RWPE2 (cell line): ENCODE results near the gene PPP2R2B.

Experiments
- ATAC-seq: fragments of 200-7000 bp; cut with Tn5 transposase; 3 replicates; pipeline ENCODE4 v1.9.1; 2021; ENCODE audit warnings: low read depth
- DNase-seq: peaks from one replicate; pipeline ENCODE4 v3.0.0-alpha.2; 2020; ENCODE audit warnings: low spot score
- H3K27ac ChIP-seq: fragments of 450-650 bp; 2 replicates; pipeline ENCODE4 v1.5.1; 2017; ENCODE audit warnings: mild to moderate bottlenecking; ENCODE audit not compliant: poor library complexity, severe bottlenecking
- H3K27me3 ChIP-seq: fragments of 250-450 bp; sonication (Bioruptor Pico); 2 replicates; pipeline ENCODE4 v1.5.1; 2021; ENCODE audit warnings: mild to moderate bottlenecking, moderate library complexity; ENCODE audit not compliant: insufficient read depth, poor library complexity, severe bottlenecking
- H3K36me3 ChIP-seq: fragments of 250-450 bp; sonication (Bioruptor Pico); 2 replicates; pipeline ENCODE4 v1.5.1; 2020; ENCODE audit warnings: low read depth, mild to moderate bottlenecking, moderate library complexity
- H3K4me1 ChIP-seq: fragments of 250-450 bp; sonication (Bioruptor Pico); 2 replicates; pipeline ENCODE4 v1.5.1; 2021; ENCODE audit warnings: mild to moderate bottlenecking, moderate library complexity; ENCODE audit not compliant: insufficient read depth, poor library complexity, severe bottlenecking
- H3K4me3 ChIP-seq: fragments of 250-450 bp; sonication (Bioruptor Pico); 2 replicates; pipeline ENCODE4 v1.5.1; 2021; ENCODE audit warnings: mild to moderate bottlenecking, moderate library complexity; ENCODE audit not compliant: severe bottlenecking
- H3K9me3 ChIP-seq: fragments of 250-450 bp; sonication (Bioruptor Pico); 2 replicates; pipeline ENCODE4 v1.5.1; 2021; ENCODE audit warnings: mild to moderate bottlenecking, moderate library complexity; ENCODE audit not compliant: severe bottlenecking
- TF ChIP-seq, protein P1 (sequence below): fragments of 450-650 bp; IDR thresholded peaks from one replicate; pipeline ENCODE4 v1.5.1; 2017; ENCODE audit warnings: mild to moderate bottlenecking, moderate library complexity; ENCODE audit not compliant: poor library complexity, severe bottlenecking

Gene PPP2R2B

DNA sequence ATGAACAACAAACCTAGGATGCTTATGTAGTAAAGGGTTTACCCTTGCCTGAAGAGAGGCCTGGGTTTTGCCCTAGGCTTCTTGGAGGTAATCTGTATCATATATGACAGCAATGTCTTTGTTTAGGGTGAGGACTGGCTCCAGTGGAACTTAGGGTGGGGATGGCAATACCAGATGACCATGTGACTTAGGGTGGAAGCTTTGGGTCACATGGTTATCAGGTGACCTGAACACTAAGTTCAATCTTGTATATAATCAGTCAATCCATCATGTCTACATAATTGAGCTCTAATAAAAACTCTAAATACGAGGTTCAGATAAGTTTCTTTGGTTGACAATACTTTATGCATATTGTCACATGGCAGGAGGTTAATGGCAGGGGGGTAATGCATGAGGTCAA, 10.6 kb upstream of the PPP2R2B start:
- no peak overlapping the region for H3K4me3 ChIP-seq
- no peak overlapping the region for H3K27ac ChIP-seq
- no peaks in the 10 kb centered on the region for H3K27me3 ChIP-seq
- no peaks in the 10 kb centered on the region for H3K36me3 ChIP-seq
- H3K4me1 ChIP-seq = peaks cover 10% of the 10 kb centered on the region
- no peaks in the 10 kb centered on the region for H3K9me3 ChIP-seq
- DNase-seq = no peak
- TF ChIP-seq, protein P1, sequence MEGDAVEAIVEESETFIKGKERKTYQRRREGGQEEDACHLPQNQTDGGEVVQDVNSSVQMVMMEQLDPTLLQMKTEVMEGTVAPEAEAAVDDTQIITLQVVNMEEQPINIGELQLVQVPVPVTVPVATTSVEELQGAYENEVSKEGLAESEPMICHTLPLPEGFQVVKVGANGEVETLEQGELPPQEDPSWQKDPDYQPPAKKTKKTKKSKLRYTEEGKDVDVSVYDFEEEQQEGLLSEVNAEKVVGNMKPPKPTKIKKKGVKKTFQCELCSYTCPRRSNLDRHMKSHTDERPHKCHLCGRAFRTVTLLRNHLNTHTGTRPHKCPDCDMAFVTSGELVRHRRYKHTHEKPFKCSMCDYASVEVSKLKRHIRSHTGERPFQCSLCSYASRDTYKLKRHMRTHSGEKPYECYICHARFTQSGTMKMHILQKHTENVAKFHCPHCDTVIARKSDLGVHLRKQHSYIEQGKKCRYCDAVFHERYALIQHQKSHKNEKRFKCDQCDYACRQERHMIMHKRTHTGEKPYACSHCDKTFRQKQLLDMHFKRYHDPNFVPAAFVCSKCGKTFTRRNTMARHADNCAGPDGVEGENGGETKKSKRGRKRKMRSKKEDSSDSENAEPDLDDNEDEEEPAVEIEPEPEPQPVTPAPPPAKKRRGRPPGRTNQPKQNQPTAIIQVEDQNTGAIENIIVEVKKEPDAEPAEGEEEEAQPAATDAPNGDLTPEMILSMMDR = no peak
- ATAC-seq = no peak

GRCh38 chr5:146888351-146888978, 9.9 kb upstream of the PPP2R2B start:
- no peaks in the 10 kb centered on the region for H3K27me3 ChIP-seq
- TF ChIP-seq, protein P1 = no peak
- no peak for ATAC-seq

DNA sequence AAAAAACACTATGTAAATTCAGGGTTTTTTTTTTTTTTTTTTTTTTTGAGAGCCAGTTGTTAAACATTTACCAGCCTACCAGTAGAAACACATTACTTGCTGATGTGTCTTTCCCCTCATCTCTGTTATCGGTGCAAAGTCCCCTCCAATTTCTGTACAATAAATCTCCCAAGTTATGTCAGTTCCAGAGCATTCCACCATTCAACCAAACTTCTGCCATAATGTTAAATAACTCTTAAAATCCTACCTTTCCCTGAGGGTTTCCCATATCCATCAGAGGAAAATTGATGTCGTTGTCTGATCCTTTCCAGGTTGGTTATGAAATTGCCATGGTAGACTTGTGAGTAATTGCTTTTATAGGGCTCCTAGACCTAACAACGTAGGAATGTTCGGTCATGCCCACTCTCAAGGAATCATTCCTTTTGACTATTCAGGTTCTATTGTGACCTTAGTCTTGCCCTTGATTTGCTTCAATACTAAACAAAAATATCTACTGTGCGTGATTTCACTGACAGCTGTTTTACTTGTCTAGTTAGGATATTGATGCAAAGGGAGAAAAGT, 5.6 kb upstream of the PPP2R2B start:
- Histone ChIP-seq H3K9me3 (no peaks in the 10 kb centered on the region), H3K4me1 (peaks cover 19% of the 10 kb centered on the region), H3K27ac (peak overlapping the region; percentile 77), H3K36me3 (no peaks in the 10 kb centered on the region), H3K27me3 (no peaks in the 10 kb centered on the region), H3K4me3 (no peak overlapping the region)
- no peak for DNase-seq
- TF ChIP-seq, protein P1 = no peak
- peak; percentile 88 for ATAC-seq

More at GRCh38 chr5:146888351-146888978, 9.9 kb upstream of the PPP2R2B start:
- H3K4me3 ChIP-seq = no peak overlapping the region
- DNase-seq = no peak
- H3K27ac ChIP-seq = no peak overlapping the region
- peaks cover 17% of the 10 kb centered on the region for H3K4me1 ChIP-seq
- no peaks in the 10 kb centered on the region for H3K36me3 ChIP-seq
- H3K9me3 ChIP-seq = no peaks in the 10 kb centered on the region

DNA sequence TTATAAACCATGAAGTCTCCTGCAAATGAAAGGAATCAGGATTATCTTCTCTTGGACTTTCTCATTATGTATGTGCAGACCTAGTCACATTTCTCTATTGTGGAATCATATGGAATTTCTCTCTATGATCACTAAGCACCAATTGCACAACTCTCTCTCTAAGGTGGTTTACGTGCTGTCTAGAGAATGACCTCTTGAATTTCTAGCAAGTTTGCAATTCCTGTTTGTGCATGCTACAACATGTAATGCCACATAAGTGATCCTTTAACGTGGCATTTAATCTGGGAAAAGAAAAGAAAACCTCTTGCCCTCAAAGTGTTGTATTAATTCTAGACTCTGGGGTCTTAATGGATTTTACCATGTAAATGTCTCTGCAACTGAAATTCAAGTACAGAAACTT, 5.0 kb upstream of the PPP2R2B start:
- H3K36me3 ChIP-seq = no peaks in the 10 kb centered on the region
- TF ChIP-seq, protein P1 = no peak
- ATAC-seq = peak; percentile 70
- peaks cover 19% of the 10 kb centered on the region for H3K4me1 ChIP-seq
- no peak overlapping the region for H3K4me3 ChIP-seq
- DNase-seq = no peak
- no peaks in the 10 kb centered on the region for H3K9me3 ChIP-seq
- H3K27me3 ChIP-seq = no peaks in the 10 kb centered on the region
- H3K27ac ChIP-seq = peak overlapping the region; percentile 77

DNA sequence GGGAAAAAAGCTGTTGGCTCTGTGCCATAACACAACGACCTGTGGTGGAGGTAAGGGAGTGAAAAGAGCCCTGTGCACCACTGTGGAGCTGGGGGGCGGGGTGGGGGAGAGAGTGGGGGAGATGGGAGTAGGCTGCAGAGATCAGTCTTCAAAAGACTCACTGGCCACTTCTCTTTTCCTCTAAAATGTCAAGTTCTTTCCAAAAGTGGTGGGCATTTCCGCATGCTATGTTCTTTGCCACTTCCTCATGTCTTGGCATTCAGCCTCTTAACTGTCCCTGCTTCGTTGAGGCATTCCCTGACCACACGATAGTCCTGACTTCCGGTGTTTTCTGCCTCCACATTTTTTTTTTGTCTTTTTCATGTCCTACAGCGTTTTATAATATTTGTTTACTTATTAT, 2.4 kb upstream of the PPP2R2B start:
- H3K9me3 ChIP-seq = no peaks in the 10 kb centered on the region
- no peak overlapping the region for H3K4me3 ChIP-seq
- TF ChIP-seq, protein P1 = no peak
- H3K27me3 ChIP-seq = peaks cover 4% of the 10 kb centered on the region
- no peak overlapping the region for H3K27ac ChIP-seq
- DNase-seq (no peak), ATAC-seq (no peak)
- H3K36me3 ChIP-seq = no peaks in the 10 kb centered on the region
- peaks cover 19% of the 10 kb centered on the region for H3K4me1 ChIP-seq
